IPS DF 19.7 (cell line): ENCODE measurements around the gene COX10.
"Not testable (repeated sequence)": the region's sequence is repeated elsewhere in the genome, so short reads cannot be mapped to it uniquely, and the experiment has no call there.

Experiments
- DNase-seq: peaks from one replicate; pipeline ENCODE4 v3.0.0-alpha.2; 2013; ENCODE audit warnings: low read depth, low spot score

The COX10 gene

GRCh38 chr17:14121952-14122351, 52.6 kb downstream of the COX10 start:
- DNase-seq, result no peak

- DNase-seq, result no peak
Measured at GRCh38 chr17:14123619-14124278, 54.4 kb downstream of the COX10 start.

GRCh38 chr17:14124854-14125253, 55.5 kb downstream of the COX10 start:
- no peak for DNase-seq

- no peak for DNase-seq
Measured at GRCh38 chr17:14125518-14126137, 56.3 kb downstream of the COX10 start.

GRCh38 chr17:14133104-14133503, 63.8 kb downstream of the COX10 start:
- no peak for DNase-seq

- no peak for DNase-seq
Measured at GRCh38 chr17:14134456-14134855, 65.2 kb downstream of the COX10 start.

GRCh38 chr17:14135906-14136590, 66.7 kb downstream of the COX10 start:
- DNase-seq, result no peak

- no peak for DNase-seq
Measured at GRCh38 chr17:14138649-14139048, 69.3 kb downstream of the COX10 start.

GRCh38 chr17:14143688-14144087, 74.4 kb downstream of the COX10 start:
- DNase-seq, result no peak

GRCh38 chr17:14144508-14144907, 75.2 kb downstream of the COX10 start:
- no peak for DNase-seq

GRCh38 chr17:14149751-14150150, 80.4 kb downstream of the COX10 start:
- no peak for DNase-seq

GRCh38 chr17:14150619-14151018, 81.3 kb downstream of the COX10 start:
- DNase-seq, result no peak

- no peak for DNase-seq
Measured at GRCh38 chr17:14152721-14153120, 83.4 kb downstream of the COX10 start.

- DNase-seq, result no peak
Measured at GRCh38 chr17:14153374-14153773, 84.1 kb downstream of the COX10 start.

- no peak for DNase-seq
Measured at GRCh38 chr17:14156689-14157088, 87.4 kb downstream of the COX10 start.

- DNase-seq, result no peak
Measured at GRCh38 chr17:14157822-14158221, 88.5 kb downstream of the COX10 start.

- no peak for DNase-seq
Measured at GRCh38 chr17:14158707-14159106, 89.4 kb downstream of the COX10 start.

GRCh38 chr17:14161419-14161818, 92.1 kb downstream of the COX10 start:
- no peak for DNase-seq

GRCh38 chr17:14165616-14166015, 96.3 kb downstream of the COX10 start:
- no peak for DNase-seq

- DNase-seq, result not testable (repeated sequence)
Measured at GRCh38 chr17:14167831-14168230, 98.5 kb downstream of the COX10 start.

GRCh38 chr17:14168582-14168981, 99.3 kb downstream of the COX10 start:
- no peak for DNase-seq

GRCh38 chr17:14169287-14169686, 100.0 kb downstream of the COX10 start:
- DNase-seq, result no peak

GRCh38 chr17:14169901-14170300, 100.6 kb downstream of the COX10 start:
- no peak for DNase-seq
